AG09319 (cell line): ENCODE measurements around the gene S100A9.

Experiments
- DNase-seq: peaks from one replicate; pipeline ENCODE4 v3.0.0-alpha.2; 2010; ENCODE audit warnings: low read depth; ENCODE audit errors: extremely low read depth
- TF ChIP-seq, protein P1 (sequence below): IDR thresholded peaks from 2 replicates; pipeline ENCODE4 v1.5.1; 2011; ENCODE audit warnings: low read depth, mild to moderate bottlenecking, inconsistent platforms, low read length, moderate library complexity

Gene S100A9

DNA sequence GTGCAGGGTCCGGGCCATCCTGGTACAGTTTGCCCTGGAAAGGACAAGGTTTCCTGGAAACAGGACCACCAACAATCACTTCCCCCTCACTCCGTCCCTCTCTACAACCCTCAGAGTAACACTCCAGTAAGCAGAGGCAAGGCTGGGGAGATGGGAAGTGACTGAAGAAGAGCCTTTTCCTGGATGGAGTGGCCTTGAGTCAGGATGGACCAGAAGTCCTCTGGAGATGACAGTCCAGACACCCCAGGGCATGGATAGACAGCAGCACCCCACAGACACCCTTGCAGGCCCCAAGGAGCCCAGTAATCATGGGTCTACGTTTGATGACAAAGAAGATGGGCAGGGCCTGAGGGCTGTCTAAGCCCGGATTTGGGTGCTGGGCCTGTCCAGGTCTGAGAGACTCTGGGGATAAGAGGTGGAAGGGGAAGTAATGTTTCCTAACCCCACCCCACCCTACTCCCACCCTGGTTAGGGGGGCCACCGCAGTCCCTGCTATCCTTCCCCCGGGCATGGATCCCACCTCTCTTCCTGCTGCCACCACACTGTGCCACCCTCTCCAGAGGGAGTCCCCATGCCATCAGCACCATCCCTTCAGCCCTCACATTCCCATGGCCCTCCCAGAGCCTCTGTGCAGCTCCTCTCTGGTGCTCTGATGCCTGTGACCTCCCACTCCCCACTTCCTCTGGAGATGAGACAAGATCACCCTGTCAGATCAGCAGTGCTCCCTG, 40.4 kb downstream of the S100A9 start:
- no peak for DNase-seq
- TF ChIP-seq, protein P1, sequence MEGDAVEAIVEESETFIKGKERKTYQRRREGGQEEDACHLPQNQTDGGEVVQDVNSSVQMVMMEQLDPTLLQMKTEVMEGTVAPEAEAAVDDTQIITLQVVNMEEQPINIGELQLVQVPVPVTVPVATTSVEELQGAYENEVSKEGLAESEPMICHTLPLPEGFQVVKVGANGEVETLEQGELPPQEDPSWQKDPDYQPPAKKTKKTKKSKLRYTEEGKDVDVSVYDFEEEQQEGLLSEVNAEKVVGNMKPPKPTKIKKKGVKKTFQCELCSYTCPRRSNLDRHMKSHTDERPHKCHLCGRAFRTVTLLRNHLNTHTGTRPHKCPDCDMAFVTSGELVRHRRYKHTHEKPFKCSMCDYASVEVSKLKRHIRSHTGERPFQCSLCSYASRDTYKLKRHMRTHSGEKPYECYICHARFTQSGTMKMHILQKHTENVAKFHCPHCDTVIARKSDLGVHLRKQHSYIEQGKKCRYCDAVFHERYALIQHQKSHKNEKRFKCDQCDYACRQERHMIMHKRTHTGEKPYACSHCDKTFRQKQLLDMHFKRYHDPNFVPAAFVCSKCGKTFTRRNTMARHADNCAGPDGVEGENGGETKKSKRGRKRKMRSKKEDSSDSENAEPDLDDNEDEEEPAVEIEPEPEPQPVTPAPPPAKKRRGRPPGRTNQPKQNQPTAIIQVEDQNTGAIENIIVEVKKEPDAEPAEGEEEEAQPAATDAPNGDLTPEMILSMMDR: no peak

DNA sequence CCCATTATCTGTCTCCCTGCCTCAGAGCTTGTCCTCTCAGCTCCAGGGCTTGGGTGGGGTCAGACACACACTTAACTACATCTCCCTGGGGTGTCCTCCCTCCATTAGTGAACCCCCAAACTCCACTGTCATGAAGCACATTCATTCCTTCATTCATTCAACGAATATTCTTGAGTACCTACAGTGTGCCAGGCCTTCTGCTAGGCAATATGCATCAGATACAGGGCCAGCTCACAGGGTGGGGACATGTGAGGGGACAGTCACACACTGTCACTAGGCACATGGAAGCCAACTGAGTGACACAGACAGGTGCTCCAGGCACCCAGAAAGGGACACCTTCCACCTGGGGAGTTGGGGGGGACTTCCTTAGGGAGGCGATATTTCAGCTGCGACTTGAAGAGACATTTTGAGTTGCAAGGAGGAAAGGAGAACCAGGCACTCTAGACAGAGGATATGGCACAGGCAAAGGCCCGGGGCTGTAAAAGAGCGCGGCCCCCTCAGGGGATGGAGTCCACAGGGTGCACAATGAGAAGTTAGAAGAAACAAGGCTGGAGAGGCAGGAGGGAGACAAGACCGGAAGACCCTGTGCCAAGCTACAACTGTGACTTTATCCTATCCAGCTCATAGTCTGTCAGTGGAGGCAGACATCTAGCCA, 41.9 kb downstream of the S100A9 start:
- TF ChIP-seq, protein P1: no peak

DNA sequence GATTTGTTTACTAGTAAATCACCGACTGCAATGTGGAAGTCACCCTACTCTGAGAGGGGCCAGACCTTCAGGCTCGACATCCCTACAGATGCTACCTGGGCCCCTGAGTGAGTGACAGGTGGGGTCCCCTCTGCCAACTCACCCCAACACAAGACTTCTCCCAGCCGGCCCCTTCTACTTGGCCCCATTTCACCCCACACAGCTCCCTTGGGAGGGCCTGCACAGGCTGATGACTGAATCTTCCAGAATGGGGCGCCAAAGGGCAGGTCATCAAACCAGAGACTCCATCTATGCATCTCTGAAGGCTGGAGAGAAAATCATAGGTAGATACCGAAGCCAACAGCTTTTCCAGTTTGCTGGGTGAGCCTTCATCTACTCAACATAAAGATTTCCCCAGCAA, 42.6 kb downstream of the S100A9 start:
- TF ChIP-seq, protein P1: peak; percentile 15; the same call in 1 of the 2 replicates
- DNase-seq: no peak

More for the DNA sequence above, 41.9 kb downstream of the S100A9 start:
- no peak for DNase-seq

DNA sequence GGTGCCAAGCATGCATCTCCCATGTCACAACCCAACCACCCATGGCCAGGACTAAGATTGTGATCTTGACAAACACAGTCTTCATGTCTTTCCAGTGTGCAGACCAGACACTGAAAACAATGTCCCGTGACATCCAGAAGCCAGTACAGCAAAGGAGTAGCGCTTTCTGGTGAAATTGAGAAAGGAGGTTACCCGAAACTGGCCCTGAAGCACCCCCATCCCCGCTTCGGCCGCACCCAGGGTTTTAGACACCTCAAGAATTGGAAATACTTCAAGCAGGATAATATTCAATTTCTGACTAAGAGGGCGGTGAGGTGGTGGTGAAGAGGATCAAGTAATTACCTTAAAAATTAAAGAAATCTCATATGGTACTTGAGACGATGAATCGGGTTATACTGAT, 43.8 kb downstream of the S100A9 start:
- no peak for DNase-seq
- TF ChIP-seq, protein P1: no peak

DNA sequence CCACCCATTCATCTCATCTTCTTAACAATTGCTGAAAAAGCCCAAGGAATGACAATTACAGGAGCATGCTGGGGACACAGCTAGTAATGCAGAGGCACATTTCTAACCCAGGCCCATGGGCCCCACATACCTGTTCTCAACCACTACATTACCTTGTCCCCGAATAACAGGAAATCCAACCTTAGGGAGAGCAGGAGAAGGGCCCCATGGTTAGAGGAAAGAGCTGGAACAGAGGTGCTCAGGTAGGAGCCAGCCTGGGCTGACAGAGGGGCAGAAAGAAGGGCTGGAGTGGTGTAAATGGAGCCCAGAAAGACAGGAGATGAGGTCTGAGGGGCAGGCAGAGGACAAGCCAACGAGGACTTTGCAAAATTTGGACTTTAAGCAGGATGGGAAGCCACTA, 44.6 kb downstream of the S100A9 start:
- TF ChIP-seq, protein P1: no peak
- DNase-seq: no peak

DNA sequence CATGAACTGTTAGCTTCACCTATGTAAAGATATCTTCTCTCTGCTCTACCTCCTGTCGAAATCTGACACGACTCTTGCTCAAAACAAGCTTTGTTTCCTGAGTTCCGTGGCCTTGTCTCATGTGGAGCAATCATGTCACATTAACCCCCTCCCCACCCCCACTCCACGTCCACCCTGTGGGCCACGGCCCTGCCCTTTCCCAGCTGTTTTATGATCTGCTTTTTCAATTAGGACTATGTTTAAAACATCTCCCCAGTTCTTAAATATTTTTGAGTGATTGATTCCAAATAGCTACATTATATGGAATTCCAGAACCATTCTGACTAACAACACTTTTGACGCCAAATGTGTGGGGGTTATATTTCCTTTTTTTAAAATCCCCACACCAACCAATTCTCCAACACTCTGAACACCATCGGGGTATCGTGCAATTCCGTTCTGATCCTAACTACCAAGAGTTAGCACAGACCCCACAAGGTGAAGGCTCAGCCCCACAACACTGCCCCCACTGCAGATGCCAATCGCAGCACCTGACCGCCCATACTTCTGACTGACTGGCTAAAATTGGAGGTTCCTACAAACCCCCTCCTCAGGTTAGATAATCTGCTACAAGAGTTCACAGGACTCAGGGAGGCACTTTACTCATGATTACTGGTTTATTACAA, 45.9 kb downstream of the S100A9 start:
- no peak for DNase-seq
- TF ChIP-seq, protein P1: no peak
